ENCODE data around the gene GPX4.

DNA sequence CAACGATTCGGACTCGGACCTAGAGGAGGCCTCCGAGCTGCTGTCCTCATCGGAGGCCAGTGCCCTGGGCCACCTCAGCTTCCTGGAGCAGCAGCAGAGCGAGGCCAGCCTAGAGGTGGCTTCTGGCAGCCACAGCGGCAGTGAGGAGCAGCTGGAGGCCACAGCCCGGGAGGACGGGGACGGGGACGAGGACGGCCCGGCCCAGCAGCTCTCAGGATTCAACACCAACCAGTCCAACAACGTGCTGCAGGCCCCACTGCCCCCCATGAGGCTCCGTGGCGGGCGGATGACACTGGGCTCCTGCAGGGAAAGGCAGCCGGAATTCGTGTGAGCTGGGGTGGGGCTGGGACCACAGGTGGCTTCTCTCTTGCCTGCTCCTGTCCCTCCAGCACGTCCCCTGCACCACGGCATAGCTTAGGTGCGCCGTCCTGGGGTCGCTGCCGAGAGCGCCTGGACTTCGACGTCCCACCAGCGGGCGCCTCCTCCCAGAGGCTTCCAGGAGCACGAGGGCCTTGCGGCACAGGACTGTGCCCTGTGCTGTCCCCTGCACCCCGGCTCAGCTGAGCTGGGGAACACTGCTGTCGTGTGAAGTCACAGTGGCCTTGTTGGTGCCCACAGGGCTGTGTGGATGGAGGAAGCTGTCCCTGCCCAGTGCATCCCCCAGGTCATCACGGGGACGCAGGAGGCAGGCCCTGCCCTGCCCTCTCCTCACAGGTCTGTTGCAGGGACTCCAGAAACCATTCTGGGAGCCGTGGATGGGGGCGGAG, 17.9 kb upstream of the GPX4 start:
- TF ChIP-seq, protein P1, sequence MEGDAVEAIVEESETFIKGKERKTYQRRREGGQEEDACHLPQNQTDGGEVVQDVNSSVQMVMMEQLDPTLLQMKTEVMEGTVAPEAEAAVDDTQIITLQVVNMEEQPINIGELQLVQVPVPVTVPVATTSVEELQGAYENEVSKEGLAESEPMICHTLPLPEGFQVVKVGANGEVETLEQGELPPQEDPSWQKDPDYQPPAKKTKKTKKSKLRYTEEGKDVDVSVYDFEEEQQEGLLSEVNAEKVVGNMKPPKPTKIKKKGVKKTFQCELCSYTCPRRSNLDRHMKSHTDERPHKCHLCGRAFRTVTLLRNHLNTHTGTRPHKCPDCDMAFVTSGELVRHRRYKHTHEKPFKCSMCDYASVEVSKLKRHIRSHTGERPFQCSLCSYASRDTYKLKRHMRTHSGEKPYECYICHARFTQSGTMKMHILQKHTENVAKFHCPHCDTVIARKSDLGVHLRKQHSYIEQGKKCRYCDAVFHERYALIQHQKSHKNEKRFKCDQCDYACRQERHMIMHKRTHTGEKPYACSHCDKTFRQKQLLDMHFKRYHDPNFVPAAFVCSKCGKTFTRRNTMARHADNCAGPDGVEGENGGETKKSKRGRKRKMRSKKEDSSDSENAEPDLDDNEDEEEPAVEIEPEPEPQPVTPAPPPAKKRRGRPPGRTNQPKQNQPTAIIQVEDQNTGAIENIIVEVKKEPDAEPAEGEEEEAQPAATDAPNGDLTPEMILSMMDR (IDR thresholded peaks at IDR 0.05), result no peak
- TF ChIP-seq POLR2A (IDR thresholded peaks at IDR 0.05), result no peak

All from testis (tissue), 2 donors.